ENCODE results near the gene EPHA2. TPM values are rescaled to one million over a fixed set of nuclear protein-coding genes. Genes with fewer than 3 reads are reported as not detected.
A peak's percentile ranks its signal among the peaks of the same experiment; 100 is the strongest.
"Not testable (repeated sequence)": the region's sequence is repeated elsewhere in the genome, so short reads cannot be mapped to it uniquely, and the experiment has no call there.

EPHA2 gene
- total and polyA plus RNA-seq, 8 donors: 4.6 to 200 (median 23.4) TPM

- intact Hi-C loops (cut with DNase I; ENCODE audit: low total_unique reads): no loop called here
- TF ChIP-seq EP300 (IDR thresholded peaks at IDR 0.05) (no peak), POLR2AphosphoS5 (IDR thresholded peaks at IDR 0.05) (no peak), POLR2A (IDR thresholded peaks at IDR 0.05) (no peak), CTCF (IDR thresholded peaks at IDR 0.05) (no peak)
- Histone ChIP-seq H3K9me3 (no peaks in the 10 kb centered on the region), H3K27ac (no peak overlapping the region), H3K4me3 (no peak overlapping the region), H3K4me1 (peaks cover 38 to 67% (median 51%) of the 10 kb centered on the region in 4 donors), H3K27me3 (peaks cover 0 to 8% (median 0%) of the 10 kb centered on the region in 3 donors), H3K36me3 (no peaks in the 10 kb centered on the region)
- no peak for DNase-seq
- WGBS, 5 donors: 92 to 100% (median 94%) methylated on average over 3 of the region's 3 CpGs
Measured at GRCh38 chr1:16170283-16170673, 14.4 kb upstream of the EPHA2 start.

GRCh38 chr1:16168622-16169360 lies 12.9 kb upstream of the EPHA2 start:
- Histone ChIP-seq H3K27ac (no peak overlapping the region), H3K4me1 (peaks cover 23 to 67% (median 41%) of the 10 kb centered on the region in 4 donors), H3K36me3 (no peaks in the 10 kb centered on the region), H3K27me3 (peaks cover 0 to 8% (median 0%) of the 10 kb centered on the region in 3 donors), H3K4me3 (no peak overlapping the region), H3K9me3 (no peaks in the 10 kb centered on the region)
- DNase-seq: no peak
- no peak for TF ChIP-seq EP300 (IDR thresholded peaks at IDR 0.05)
- WGBS, 5 donors: 67 to 75% (median 73%) methylated on average over 12 to 13 of the region's 13 CpGs
- intact Hi-C loops (cut with DNase I; ENCODE audit: low total_unique reads): no loop called here

DNA sequence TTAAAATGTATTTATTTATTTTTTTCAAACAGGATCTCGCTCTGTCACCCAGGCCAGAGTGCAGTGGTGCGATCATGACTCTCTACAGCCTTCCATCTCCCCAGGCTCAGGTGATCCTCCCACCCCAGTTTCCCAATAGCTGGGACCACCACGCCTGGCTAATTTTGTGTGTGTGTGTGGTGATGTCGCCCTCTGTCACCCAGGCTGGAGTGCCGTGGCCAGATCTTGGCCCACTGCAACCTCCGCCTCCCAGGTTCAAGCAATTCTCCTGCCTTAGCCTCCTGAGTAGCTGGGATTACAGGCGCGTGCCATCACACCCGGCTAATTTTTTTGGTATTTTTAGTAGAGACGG lies 12.3 kb upstream of the EPHA2 start:
- H3K36me3 ChIP-seq; intact Hi-C loops (cut with DNase I; ENCODE audit: low total_unique reads); DNase-seq; H3K27me3 ChIP-seq; H3K9me3 ChIP-seq: not testable (repeated sequence)
- Histone ChIP-seq H3K4me1 (peaks cover 17 to 63% (median 35%) of the 10 kb centered on the region in 4 donors), H3K27ac (peak overlapping the region in 3 of 5 donors; percentile 72 to 85 (median 81)), H3K4me3 (peak overlapping the region; percentile 53 to 60 (median 55))
- WGBS, 5 donors: 48 to 55% (median 51%) methylated on average over 9 to 10 of the region's 10 CpGs

DNA sequence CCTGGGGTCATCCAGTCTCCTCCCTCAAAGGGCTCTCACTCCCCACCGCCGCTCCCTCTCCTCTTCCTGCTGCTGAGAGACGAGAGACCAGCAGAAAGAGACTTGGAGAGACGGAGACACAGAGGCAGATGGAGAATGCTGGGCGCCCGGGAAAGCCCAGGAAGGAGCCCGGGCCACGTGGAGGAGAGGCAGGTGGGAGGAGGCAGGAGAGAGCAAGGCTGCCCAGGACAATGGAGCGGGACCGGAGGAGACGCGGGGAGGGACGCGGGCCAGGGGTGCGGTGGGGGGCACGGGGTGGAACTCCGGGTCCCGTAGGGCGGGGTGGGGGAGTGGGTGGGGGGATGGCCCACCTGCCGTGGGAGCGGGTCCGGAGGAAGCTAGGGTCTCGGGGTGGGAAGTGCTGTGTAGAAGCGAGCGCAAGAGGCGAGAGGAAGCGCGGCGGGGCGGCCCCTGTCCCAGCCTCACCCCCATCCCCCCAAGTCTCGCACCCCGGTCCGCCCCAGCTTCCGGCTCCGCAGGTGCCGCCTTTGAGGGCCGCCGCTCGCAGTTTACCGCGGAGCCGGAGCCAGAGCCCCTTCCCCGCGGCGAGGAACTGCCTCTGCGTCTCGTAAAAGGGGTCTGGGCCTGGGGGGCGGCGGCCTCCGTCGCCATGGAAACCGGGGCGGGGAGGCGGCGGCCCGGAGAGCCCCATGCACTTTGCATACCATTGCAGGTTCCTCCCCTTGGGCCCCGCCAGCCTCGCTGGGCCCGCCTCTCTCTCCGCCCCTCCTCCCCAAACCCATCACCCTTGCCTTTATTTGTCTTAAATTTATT lies 11.7 kb upstream of the EPHA2 start:
- Histone ChIP-seq H3K4me3 (peak overlapping the region; percentile 53 to 60 (median 55)), H3K27me3 (peaks cover 0 to 8% (median 0%) of the 10 kb centered on the region in 3 donors), H3K9me3 (no peaks in the 10 kb centered on the region), H3K36me3 (no peaks in the 10 kb centered on the region), H3K27ac (peak overlapping the region in 4 of 5 donors; percentile 44 to 85 (median 76)), H3K4me1 (peaks cover 13 to 62% (median 36%) of the 10 kb centered on the region in 4 donors)
- TF ChIP-seq EP300 (IDR thresholded peaks at IDR 0.05) (no peak), CTCF (IDR thresholded peaks at IDR 0.05) (no peak), POLR2A (IDR thresholded peaks at IDR 0.05) (no peak), POLR2AphosphoS5 (IDR thresholded peaks at IDR 0.05) (no peak)
- intact Hi-C loops (cut with DNase I; ENCODE audit: low total_unique reads): no loop called here
- WGBS, 5 donors: 3 to 6% (median 5%) methylated on average over 50 to 60 of the region's 60 CpGs
- DNase-seq: peak; percentile 58 to 90

DNA sequence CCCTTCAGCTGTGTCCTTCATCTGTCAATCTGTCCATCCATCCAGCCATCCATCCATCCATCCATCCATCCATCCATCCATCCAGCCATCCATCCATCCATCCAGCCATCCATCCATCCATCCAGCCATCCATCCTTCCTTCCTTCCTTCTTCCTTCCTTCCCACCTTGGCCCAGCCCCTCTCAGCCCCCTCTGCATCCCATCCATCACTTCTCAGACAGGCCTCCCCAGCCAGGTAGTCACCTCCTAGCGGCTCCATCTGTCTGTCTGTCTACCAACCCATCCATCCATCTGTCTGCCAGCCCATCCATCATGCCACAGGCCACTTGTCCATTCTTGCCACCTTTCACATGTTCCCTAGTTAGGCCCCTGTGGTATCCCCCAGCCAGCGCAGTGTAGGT lies 10.2 kb upstream of the EPHA2 start:
- Histone ChIP-seq H3K36me3 (no peaks in the 10 kb centered on the region), H3K27ac (no peak overlapping the region), H3K27me3 (peaks cover 0 to 8% (median 0%) of the 10 kb centered on the region in 3 donors), H3K9me3 (no peaks in the 10 kb centered on the region), H3K4me1 (peaks cover 13 to 57% (median 35%) of the 10 kb centered on the region in 4 donors), H3K4me3 (no peak overlapping the region)
- TF ChIP-seq EP300 (IDR thresholded peaks at IDR 0.05) (no peak), POLR2A (IDR thresholded peaks at IDR 0.05) (no peak), CTCF (IDR thresholded peaks at IDR 0.05) (no peak), POLR2AphosphoS5 (IDR thresholded peaks at IDR 0.05) (no peak)
- WGBS, 5 donors: 43 to 100% (median 50%) methylated on average over 2 of the region's 2 CpGs
- intact Hi-C loops (cut with DNase I; ENCODE audit: low total_unique reads): no loop called here
- no peak for DNase-seq
